Epithelial cell of esophagus (primary cell): Measurements from ENCODE around the gene TAF10.

Experiments
- DNase-seq: peaks from one replicate; pipeline ENCODE4 v3.0.0; 2010; ENCODE audit warnings: low read depth
- H3K4me3 ChIP-seq: 2 replicates; pipeline ENCODE4 v1.5.1; 2011; ENCODE audit warnings: mild to moderate bottlenecking, low read length, control low read depth
- TF ChIP-seq, protein P1 (sequence below): IDR thresholded peaks from 2 replicates; pipeline ENCODE4 v1.5.1; 2011; ENCODE audit warnings: low read depth, mild to moderate bottlenecking, low read length, control low read depth, inconsistent platforms; ENCODE audit not compliant: insufficient read depth; ENCODE audit errors: missing control alignments

Gene TAF10

DNA sequence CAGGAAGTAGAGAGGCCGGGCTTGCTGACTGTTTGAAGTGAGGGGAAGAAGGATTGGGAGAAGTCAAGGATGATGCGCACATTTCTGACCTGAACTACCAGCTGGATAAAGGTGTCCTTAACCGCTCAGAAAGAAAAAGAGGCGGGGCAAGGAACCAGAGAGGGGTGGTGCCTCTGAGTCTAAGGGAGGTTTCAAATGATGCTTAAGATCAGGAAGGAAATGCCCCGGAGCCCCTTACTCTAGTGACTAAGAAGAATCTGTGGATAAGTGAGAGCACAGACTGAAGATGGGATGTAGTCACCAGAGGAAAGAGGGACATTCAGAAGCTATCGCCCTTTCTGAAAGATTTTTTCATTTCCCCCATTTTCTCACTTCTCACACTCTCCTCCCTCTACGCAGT, 30.9 kb upstream of the TAF10 start:
- H3K4me3 ChIP-seq = no peak overlapping the region
- TF ChIP-seq, protein P1, sequence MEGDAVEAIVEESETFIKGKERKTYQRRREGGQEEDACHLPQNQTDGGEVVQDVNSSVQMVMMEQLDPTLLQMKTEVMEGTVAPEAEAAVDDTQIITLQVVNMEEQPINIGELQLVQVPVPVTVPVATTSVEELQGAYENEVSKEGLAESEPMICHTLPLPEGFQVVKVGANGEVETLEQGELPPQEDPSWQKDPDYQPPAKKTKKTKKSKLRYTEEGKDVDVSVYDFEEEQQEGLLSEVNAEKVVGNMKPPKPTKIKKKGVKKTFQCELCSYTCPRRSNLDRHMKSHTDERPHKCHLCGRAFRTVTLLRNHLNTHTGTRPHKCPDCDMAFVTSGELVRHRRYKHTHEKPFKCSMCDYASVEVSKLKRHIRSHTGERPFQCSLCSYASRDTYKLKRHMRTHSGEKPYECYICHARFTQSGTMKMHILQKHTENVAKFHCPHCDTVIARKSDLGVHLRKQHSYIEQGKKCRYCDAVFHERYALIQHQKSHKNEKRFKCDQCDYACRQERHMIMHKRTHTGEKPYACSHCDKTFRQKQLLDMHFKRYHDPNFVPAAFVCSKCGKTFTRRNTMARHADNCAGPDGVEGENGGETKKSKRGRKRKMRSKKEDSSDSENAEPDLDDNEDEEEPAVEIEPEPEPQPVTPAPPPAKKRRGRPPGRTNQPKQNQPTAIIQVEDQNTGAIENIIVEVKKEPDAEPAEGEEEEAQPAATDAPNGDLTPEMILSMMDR = no peak
- DNase-seq = no peak

DNA sequence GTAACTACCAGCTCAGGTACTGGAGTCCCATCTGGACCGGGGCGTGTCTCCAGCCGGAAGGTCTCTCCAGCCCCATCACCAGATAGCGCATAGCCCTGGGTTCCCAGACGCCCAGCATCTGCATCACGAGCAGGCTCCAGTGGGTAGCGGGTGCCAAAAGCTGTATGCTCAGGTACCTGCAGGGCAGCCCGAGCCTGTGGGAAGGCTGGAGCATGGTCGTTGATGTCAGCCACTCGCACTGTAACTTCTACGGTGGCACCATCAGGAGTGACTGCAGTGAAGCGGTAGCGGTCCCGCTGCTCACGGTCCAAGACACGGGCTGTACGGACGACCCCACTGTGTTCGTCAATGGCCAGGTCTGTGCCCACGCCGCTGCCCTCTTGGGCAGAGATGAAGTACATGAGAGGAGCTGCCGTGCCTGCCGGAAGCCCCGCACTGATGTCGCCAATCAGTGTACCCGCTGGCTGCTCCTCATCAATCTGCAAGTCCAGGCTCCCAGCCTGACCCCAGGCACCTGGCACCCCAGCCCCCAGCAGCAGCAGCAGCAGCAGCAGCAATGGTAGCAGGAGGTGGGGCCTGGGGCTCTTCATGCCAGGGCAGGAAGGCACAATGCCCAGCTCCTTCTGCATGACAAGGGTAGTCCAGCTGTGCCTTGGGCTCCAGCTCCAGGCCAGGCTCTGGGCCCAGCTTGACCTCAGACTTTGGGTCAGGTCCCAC, 29.1 kb upstream of the TAF10 start:
- no peak for DNase-seq
- TF ChIP-seq, protein P1 = no peak
- H3K4me3 ChIP-seq = no peak overlapping the region

DNA sequence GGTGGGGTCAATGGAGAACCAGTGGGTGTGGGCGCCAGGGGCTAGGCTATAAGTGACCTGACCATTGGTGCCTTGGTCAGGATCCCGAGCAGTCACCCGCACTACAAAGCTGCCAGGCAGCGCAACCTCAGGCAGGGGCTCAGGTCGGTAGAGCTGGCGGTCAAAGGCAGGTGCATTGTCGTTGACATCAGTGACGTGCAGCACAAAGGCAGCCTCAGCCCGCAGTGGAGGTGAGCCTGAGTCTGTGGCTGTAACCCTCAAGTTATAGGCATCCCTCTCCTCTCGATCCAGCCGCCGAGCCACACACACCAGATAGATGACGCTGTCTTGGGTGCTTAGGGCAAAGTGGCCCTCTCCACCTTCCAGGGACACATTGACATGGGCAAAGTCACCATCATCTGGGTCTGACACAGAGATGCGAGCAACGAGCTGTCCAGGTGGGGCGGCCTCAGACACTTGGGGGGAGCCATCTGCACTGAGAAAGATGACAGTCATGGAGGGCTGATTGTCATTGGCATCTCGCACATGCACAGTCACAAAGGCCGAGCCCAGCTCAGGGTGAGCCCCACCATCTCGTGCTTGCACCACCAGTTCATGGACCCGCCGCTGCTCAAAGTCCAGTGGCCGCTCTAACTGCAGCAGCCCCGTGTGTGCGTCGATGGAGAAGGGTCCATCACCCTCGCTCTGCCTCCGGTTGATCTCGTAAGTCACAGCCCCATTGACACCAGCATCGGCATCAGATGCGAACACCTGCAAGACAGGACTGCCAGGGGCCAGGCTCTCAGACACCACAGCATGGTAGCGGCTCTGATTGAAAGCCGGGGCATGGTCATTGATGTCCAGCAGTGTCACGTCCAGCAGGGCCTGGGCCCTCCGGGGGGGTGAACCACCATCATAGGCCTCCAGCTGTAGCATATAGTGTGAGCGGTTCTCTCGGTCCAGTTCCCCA, 28.3 kb upstream of the TAF10 start:
- no peak for DNase-seq
- no peak overlapping the region for H3K4me3 ChIP-seq
- TF ChIP-seq, protein P1 = no peak

DNA sequence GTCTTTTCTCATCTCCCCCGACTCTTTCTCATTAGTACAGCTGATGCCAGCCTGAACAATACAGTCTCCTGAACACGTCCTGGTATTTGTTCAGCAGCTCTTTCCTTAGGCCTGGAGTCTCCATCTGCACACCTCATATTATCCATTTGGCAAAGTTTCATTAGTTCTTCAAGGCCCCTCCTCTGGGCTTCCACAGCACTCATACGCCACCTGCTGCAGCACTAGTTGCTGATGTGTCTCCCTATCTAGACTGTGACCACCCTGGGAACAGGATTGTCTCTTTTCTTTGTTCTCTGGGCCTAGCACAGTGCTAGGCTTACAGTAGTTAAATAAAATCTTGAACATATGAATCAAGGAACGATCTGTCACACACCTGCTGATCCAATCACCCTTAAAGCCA, 26.4 kb upstream of the TAF10 start:
- TF ChIP-seq, protein P1 = no peak
- H3K4me3 ChIP-seq = no peak overlapping the region
- no peak for DNase-seq

DNA sequence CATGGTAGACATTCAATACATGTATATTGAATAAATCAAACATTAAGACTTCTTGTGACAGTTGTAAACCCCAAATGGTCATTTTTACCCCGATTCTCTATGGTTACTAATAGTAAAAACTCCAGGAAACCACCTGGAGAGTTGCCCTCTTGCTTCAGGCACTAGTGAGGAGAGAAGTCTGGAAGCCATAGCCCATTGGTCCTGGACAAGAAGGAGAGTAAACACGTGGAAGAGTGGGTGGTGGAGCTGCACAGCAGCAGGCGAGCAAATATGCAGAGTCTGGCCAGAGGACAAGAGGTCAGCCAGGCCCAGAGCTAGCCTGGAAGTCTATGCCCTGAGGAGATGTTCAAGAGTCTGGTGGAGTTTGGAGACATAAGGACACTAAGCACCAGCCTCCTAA, 25.9 kb upstream of the TAF10 start:
- no peak for DNase-seq
- TF ChIP-seq, protein P1 = no peak
- H3K4me3 ChIP-seq = no peak overlapping the region

- no peak for DNase-seq
- no peak overlapping the region for H3K4me3 ChIP-seq
Observed at GRCh38 chr11:6636480-6636879, 24.5 kb upstream of the TAF10 start.

More at GRCh38 chr11:6636480-6636879, 24.5 kb upstream of the TAF10 start:
- TF ChIP-seq, protein P1 = no peak
